Erythroblast (primary cell): ENCODE measurements around the gene DNAH17.

Source experiments
- GATA1 ChIP-seq: IDR thresholded peaks from 2 replicates; pipeline ENCODE4 v1.6.1; 2011; ENCODE audit warnings: low read depth, mild to moderate bottlenecking, control low read depth, low read length, moderate library complexity
- POLR2A ChIP-seq: IDR thresholded peaks from 2 replicates; pipeline ENCODE4 v1.6.1; 2011; ENCODE audit warnings: mild to moderate bottlenecking, low read length

DNA sequence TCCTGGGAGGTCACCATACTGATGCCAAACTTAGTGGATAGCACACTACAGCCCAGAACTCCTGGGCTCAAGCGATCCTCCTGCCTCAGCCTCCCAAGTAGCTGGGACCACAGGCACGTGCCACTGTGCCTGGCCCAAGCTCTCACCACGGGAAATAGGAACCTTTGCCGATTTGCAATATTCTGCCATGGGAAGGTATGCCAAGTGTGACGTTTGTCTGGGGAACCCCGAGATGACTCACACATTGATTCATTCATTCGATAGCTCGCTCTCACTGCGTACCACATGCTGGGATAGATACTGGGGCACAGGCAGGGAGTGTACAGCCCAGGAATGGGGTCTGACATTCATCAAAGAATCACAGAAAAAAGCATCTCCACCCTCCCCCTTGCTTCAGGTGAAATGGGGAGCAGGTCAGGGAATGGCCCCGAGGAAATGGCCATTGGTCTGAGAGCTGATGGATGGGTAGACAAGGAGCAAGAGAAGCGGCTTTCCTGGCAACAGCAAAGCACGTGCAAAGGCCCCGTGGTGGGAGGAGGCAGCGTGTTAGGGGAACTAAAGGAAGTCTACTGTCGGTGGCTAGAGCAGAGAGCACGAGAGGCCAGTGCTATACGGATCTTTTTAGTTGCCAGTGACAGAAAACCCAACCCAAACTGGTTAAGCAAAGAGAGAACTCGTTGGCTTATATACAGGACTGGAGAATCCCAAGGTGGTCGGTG, 44.1 kb downstream of the DNAH17 start:
- TF ChIP-seq POLR2A = no peak
- no peak for TF ChIP-seq GATA1
